Endothelial cell of umbilical vein (primary cell): ENCODE measurements around the gene TEX13C. TPM values are rescaled to one million over a fixed set of nuclear protein-coding genes. Genes with fewer than 3 reads are reported as not detected.
"Not testable (repeated sequence)": the region's sequence is repeated elsewhere in the genome, so short reads cannot be mapped to it uniquely, and the experiment has no call there.

Experiments used
- BruUV-seq: library from RNA; stranded (reverse); fragments of 400-500 nt; replicated peaks from 2 replicates; lab custom pipeline; 2021; lab: Mats Ljungman, UMichigan
- CTCF ChIA-PET: fragments of 300-600, 350-600 bp; sonication (Branson Sonifier 250); formaldehyde crosslinking; loops from one replicate; lab custom pipeline; 2021; ENCODE audit warnings: antibody characterized with exemption, inconsistent platforms; lab: Charles Lee
- POLR2A ChIA-PET: fragments of 300-600, 350-600 bp; sonication (Branson Sonifier 250); formaldehyde crosslinking; loops from one replicate; lab custom pipeline; 2021; ENCODE audit warnings: antibody characterized with exemption, inconsistent platforms; lab: Charles Lee
- DNase-seq: peaks from one replicate; pipeline ENCODE4 v3.0.0-alpha.2; 2011; ENCODE audit warnings: low read depth, low spot score
- FAIRE-seq: peaks from 2 replicates; lab custom pipeline; 2011; peaks lifted over from hg19 to GRCh38; lab: Jason Lieb, UNC
- H2AFZ ChIP-seq: 2 replicates; pipeline ENCODE4 v1.6.0; 2012; ENCODE audit warnings: low read depth, low read length, control low read depth, inconsistent platforms
- H3K27ac ChIP-seq: 2 replicates; pipeline ENCODE4 v1.5.1; 2011; ENCODE audit warnings: low read depth, mild to moderate bottlenecking, control low read depth, low read length, moderate library complexity; ENCODE audit not compliant: insufficient read depth
- H3K27me3 ChIP-seq, 2 experiments: 2 replicates each; pipeline versions ENCODE4 v1.6.0 to v1.6.1; 2011; ENCODE audit warnings: low read length in 2 of 2, mixed read lengths in 1 of 2; ENCODE audit not compliant: control insufficient read depth in 2 of 2, insufficient read depth in 2 of 2
- H3K36me3 ChIP-seq, 2 experiments: 2 replicates in 1 of 2; 3 replicates in 1 of 2; pipeline ENCODE4 v1.5.1; 2011; ENCODE audit warnings: low read length in 2 of 2, mild to moderate bottlenecking in 1 of 2, moderate library complexity in 1 of 2; ENCODE audit not compliant: control insufficient read depth in 2 of 2, insufficient read depth in 2 of 2; ENCODE audit errors: extremely low read depth in 1 of 2
- H3K4me1 ChIP-seq: 3 replicates; pipeline ENCODE4 v1.5.1; 2011; ENCODE audit warnings: mild to moderate bottlenecking, low read length; ENCODE audit not compliant: control insufficient read depth, insufficient read depth; ENCODE audit errors: extremely low read depth
- H3K4me2 ChIP-seq: 2 replicates; pipeline ENCODE4 v1.6.1; 2011; ENCODE audit warnings: low read length, control low read depth, mixed read lengths; ENCODE audit not compliant: insufficient read depth
- H3K4me3 ChIP-seq, 3 experiments: fragments of 200-600 bp in 1 of 3; sonication (generic), shearing (Covaris generic) in 1 of 3; replicated peaks in 1 of 3; 2 replicates each; pipeline ENCODE4 v1.5.1; 2011 to 2016; ENCODE audit warnings: control low read depth in 3 of 3, low read length in 3 of 3, mild to moderate bottlenecking in 2 of 3, inconsistent platforms in 1 of 3, low read depth in 1 of 3, moderate library complexity in 1 of 3; ENCODE audit not compliant: insufficient read depth in 1 of 3
- H3K79me2 ChIP-seq: 2 replicates; pipeline ENCODE4 v1.6.0; 2012; ENCODE audit warnings: low read length, inconsistent platforms; ENCODE audit not compliant: control insufficient read depth, insufficient read depth
- H3K9ac ChIP-seq: replicated peaks from 2 replicates; pipeline ENCODE3; 2011; ENCODE audit warnings: low read length, control low read depth; ENCODE audit not compliant: insufficient read depth; ENCODE audit errors: extremely low read depth
- H3K9me1 ChIP-seq: replicated peaks from 3 replicates; pipeline ENCODE4 v1.6.0; 2011; ENCODE audit warnings: mild to moderate bottlenecking, low read length; ENCODE audit not compliant: control insufficient read depth, insufficient read depth; ENCODE audit errors: extremely low read depth
- H3K9me3 ChIP-seq: replicated peaks from 2 replicates; pipeline ENCODE4 v1.5.1; 2012; ENCODE audit warnings: low read length, inconsistent platforms; ENCODE audit not compliant: control insufficient read depth, insufficient read depth
- H4K20me1 ChIP-seq: replicated peaks from 2 replicates; pipeline ENCODE3; 2011; ENCODE audit warnings: mild to moderate bottlenecking, low read length; ENCODE audit not compliant: control insufficient read depth, insufficient read depth; ENCODE audit errors: extremely low read depth
- POLR2AphosphoS5 ChIP-seq: IDR thresholded peaks from 2 replicates; pipeline ENCODE4 v1.6.1; 2012; ENCODE audit warnings: low read depth, mild to moderate bottlenecking, control low read depth, low read length, moderate library complexity; ENCODE audit not compliant: insufficient read depth
- dilution Hi-C: fragments of 300-500 bp; cut with MboI; formaldehyde crosslinking; loops from one replicate; pipeline ENCODE4 v1.15.0; 2019; ENCODE audit warnings: low sequenced_read_pairs; ENCODE audit not compliant: extremely low pct_ligation_motif_present
- intact Hi-C: fragments of 100-400 bp; cut with micrococcal nuclease; formaldehyde crosslinking; loops from one replicate; pipeline ENCODE4 v1.10.0; 2022
- polyA plus RNA-seq, 4 experiments: library from polyadenylated mRNA; depleted of rRNA in 3 of 4; stranded (reverse) in 3 of 4; unstranded in 1 of 4; fragments of >200 nt; gene quantifications; 2 replicates each; pipeline versions ENCODE4 v1.2.1 to v1.2.3, GENCODE V29; 2011 to 2012; ENCODE audit warnings: missing spikeins in 1 of 4
- total RNA-seq: library from RNA; stranded (reverse); gene quantifications from 2 replicates; pipeline ENCODE4 v1.2.3, GENCODE V29; 2021

Gene TEX13C
- total and polyA plus RNA-seq, 2 donors (not counting 3 experiments of a cell fraction or from before 2014, with no cell fraction given) = not detected

DNA sequence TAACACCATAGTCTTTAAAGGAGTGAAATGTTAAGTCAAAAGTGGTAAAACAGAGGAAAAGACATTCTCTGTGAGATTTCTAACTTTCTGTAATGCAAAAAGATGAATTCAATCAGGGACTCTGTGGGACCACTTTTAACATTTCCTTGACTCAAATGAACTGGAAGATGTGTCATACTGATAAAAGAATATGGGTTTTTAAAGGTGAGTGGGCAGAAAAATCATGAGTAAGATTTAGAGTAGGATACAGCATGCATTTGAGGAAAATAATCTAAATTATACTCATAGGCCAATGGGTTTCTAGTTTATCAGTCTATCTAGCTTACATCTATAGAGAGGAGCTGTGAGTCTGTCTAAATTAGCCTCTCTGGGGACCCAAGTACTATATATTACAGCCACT lies 11.0 kb upstream of the TEX13C start:
- dilution Hi-C loops (no loop called here), intact Hi-C loops (no loop called here)
- BruUV-seq = no TSS peak
- H3K4me3 ChIP-seq = no peak overlapping the region
- FAIRE-seq = no peak
- H2AFZ ChIP-seq = no peak overlapping the region
- no peak overlapping the region for H3K9ac ChIP-seq
- no peaks in the 10 kb centered on the region for H3K9me3 ChIP-seq
- TF ChIP-seq POLR2AphosphoS5 = no peak
- no peak overlapping the region for H3K4me2 ChIP-seq
- ChIA-PET POLR2A (no interaction called here), CTCF (no interaction called here)
- DNase-seq = no peak
- H3K79me2 ChIP-seq = no peaks in the 10 kb centered on the region
- no peaks in the 10 kb centered on the region for H3K4me1 ChIP-seq
- H4K20me1 ChIP-seq = no peaks in the 10 kb centered on the region
- no peaks in the 10 kb centered on the region for H3K9me1 ChIP-seq
- no peaks in the 10 kb centered on the region for H3K27me3 ChIP-seq
- H3K27ac ChIP-seq = no peak overlapping the region
- H3K36me3 ChIP-seq = no peaks in the 10 kb centered on the region

- CTCF ChIA-PET = not testable (repeated sequence)
Measured at GRCh38 chrX:125319166-125319565, 505 bp upstream of the TEX13C start.

More at GRCh38 chrX:125319166-125319565, 505 bp upstream of the TEX13C start:
- H3K36me3 ChIP-seq, DNase-seq, intact Hi-C loops, H3K4me2 ChIP-seq, H3K27me3 ChIP-seq, H3K9me3 ChIP-seq, FAIRE-seq, H2AFZ ChIP-seq, H3K79me2 ChIP-seq, H3K9me1 ChIP-seq, BruUV-seq, H3K4me3 ChIP-seq, dilution Hi-C loops, H3K4me1 ChIP-seq, H3K9ac ChIP-seq, H4K20me1 ChIP-seq, POLR2A ChIA-PET, H3K27ac ChIP-seq: not testable (repeated sequence)
